Upper lobe of right lung (tissue), 1 donor: ENCODE data around the gene CMIP. TPM values are rescaled to one million over a fixed set of nuclear protein-coding genes. Genes with fewer than 3 reads are reported as not detected.

Source experiments
- ATAC-seq: fragments of 200-7000 bp; cut with Tn5 transposase; one replicate; pipeline ENCODE4 v1.9.1; 2020; ENCODE audit warnings: mild to moderate bottlenecking, moderate library complexity
- DNase-seq: peaks from one replicate; pipeline ENCODE4 v3.0.0-alpha.2; 2020
- H3K27ac ChIP-seq: fragments of 200-600 bp; one replicate; pipeline ENCODE4 v1.8.0; 2022
- H3K27me3 ChIP-seq: fragments of 200-600 bp; one replicate; pipeline ENCODE4 v1.8.0; 2022; ENCODE audit warnings: mild to moderate bottlenecking
- H3K36me3 ChIP-seq: fragments of 200-600 bp; one replicate; pipeline ENCODE4 v1.8.0; 2022
- H3K4me1 ChIP-seq: fragments of 200-600 bp; one replicate; pipeline ENCODE4 v1.8.0; 2022
- H3K4me3 ChIP-seq: fragments of 200-600 bp; one replicate; pipeline ENCODE4 v1.8.0; 2022; ENCODE audit warnings: mild to moderate bottlenecking
- H3K9me3 ChIP-seq: fragments of 200-600 bp; one replicate; pipeline ENCODE4 v1.8.0; 2022
- intact Hi-C: fragments of 100-400 bp; cut with DNase I; formaldehyde crosslinking; loops from one replicate; pipeline ENCODE4 v1.11.0; 2022
- total RNA-seq: library from RNA; stranded (reverse); fragmentation: NEBNext Ultra II Directional; extraction: Animal tissue kit (Norgen Biotek cat#: 25700); gene quantifications from one replicate; pipeline ENCODE4 v1.2.1, GENCODE V29; 2021
- TF ChIP-seq, protein P1 (sequence below): fragments of 200-600 bp; IDR thresholded peaks from one replicate; pipeline ENCODE4 v1.8.0; 2022; ENCODE audit warnings: antibody characterized with exemption
- donor health status: DM: no; HTN: yes; CAD: no; lungs with severe emphysema.

The CMIP gene
- total RNA-seq, 1 donor from 2014 or later = 73.8 TPM

- peaks cover 6% of the 10 kb centered on the region for H3K36me3 ChIP-seq
- TF ChIP-seq, protein P1, sequence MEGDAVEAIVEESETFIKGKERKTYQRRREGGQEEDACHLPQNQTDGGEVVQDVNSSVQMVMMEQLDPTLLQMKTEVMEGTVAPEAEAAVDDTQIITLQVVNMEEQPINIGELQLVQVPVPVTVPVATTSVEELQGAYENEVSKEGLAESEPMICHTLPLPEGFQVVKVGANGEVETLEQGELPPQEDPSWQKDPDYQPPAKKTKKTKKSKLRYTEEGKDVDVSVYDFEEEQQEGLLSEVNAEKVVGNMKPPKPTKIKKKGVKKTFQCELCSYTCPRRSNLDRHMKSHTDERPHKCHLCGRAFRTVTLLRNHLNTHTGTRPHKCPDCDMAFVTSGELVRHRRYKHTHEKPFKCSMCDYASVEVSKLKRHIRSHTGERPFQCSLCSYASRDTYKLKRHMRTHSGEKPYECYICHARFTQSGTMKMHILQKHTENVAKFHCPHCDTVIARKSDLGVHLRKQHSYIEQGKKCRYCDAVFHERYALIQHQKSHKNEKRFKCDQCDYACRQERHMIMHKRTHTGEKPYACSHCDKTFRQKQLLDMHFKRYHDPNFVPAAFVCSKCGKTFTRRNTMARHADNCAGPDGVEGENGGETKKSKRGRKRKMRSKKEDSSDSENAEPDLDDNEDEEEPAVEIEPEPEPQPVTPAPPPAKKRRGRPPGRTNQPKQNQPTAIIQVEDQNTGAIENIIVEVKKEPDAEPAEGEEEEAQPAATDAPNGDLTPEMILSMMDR = no peak
- ATAC-seq = no peak
- DNase-seq = no peak
- no peaks in the 10 kb centered on the region for H3K27me3 ChIP-seq
- H3K4me1 ChIP-seq = peaks cover 63% of the 10 kb centered on the region
- no peak overlapping the region for H3K27ac ChIP-seq
- intact Hi-C loops = no loop called here
- H3K4me3 ChIP-seq = no peak overlapping the region
- H3K9me3 ChIP-seq = no peaks in the 10 kb centered on the region
Measured at GRCh38 chr16:81461243-81461642, 16.6 kb downstream of the CMIP start.

DNA sequence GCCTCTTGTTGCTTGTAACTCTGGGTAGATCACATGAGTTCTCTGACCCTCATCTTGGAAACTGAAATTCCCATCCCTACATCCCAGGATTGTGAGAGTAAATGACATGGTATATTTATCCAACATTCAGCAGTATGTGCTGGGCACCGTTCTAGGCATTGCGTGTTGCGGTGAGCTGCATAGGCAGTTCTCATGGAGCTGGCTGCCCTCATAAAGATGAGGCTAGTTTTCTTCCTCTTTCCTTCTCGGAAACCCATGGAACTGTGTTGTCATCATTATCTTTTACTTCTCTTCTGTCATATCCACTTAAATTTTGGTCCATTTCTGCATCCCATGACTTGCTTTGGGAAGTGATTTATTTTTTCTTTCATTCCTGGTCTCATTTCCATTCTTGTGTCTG is 17.2 kb downstream of the CMIP start:
- Histone ChIP-seq H3K9me3 (no peaks in the 10 kb centered on the region), H3K27ac (no peak overlapping the region), H3K27me3 (no peaks in the 10 kb centered on the region), H3K4me1 (peaks cover 65% of the 10 kb centered on the region), H3K36me3 (peaks cover 2% of the 10 kb centered on the region), H3K4me3 (no peak overlapping the region)
- DNase-seq (no peak), ATAC-seq (peak; percentile 59)
- TF ChIP-seq, protein P1 = no peak
- intact Hi-C loops = no loop called here

- intact Hi-C loops = no loop called here
- H3K27me3 ChIP-seq = no peaks in the 10 kb centered on the region
- TF ChIP-seq, protein P1 = no peak
- DNase-seq = no peak
- no peaks in the 10 kb centered on the region for H3K36me3 ChIP-seq
- no peaks in the 10 kb centered on the region for H3K9me3 ChIP-seq
- H3K27ac ChIP-seq = peak overlapping the region; percentile 36
- H3K4me3 ChIP-seq = no peak overlapping the region
- ATAC-seq = no peak
- peaks cover 59% of the 10 kb centered on the region for H3K4me1 ChIP-seq
Measured at GRCh38 chr16:81462683-81463082, 18.1 kb downstream of the CMIP start.

GRCh38 chr16:81463296-81463890 is 18.8 kb downstream of the CMIP start:
- no peaks in the 10 kb centered on the region for H3K9me3 ChIP-seq
- no peak for ATAC-seq
- intact Hi-C loops = no loop called here
- no peaks in the 10 kb centered on the region for H3K36me3 ChIP-seq
- no peak for DNase-seq
- no peaks in the 10 kb centered on the region for H3K27me3 ChIP-seq
- no peak overlapping the region for H3K27ac ChIP-seq
- no peak overlapping the region for H3K4me3 ChIP-seq
- TF ChIP-seq, protein P1 = no peak
- H3K4me1 ChIP-seq = peaks cover 57% of the 10 kb centered on the region

DNA sequence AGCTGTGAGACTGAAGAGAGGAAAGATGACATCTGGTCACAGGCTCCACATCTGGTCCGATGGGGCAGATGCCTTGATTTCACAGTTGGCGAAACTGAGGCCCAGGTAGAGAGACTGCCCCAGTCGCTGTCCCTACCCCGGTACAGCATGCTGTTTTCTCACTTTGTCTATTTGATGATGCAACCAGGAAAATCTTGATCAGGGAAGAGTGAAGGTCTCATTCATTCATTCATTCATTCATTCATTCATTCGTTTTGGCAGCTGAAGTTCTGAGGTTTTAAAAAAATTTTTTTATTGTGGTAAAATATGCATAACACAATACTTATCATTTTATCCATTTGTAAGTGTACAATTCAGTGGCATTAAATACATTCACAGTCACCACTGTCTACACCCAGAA is 19.7 kb downstream of the CMIP start:
- no peaks in the 10 kb centered on the region for H3K9me3 ChIP-seq
- peaks cover 64% of the 10 kb centered on the region for H3K4me1 ChIP-seq
- no peak overlapping the region for H3K4me3 ChIP-seq
- no peaks in the 10 kb centered on the region for H3K27me3 ChIP-seq
- H3K27ac ChIP-seq = no peak overlapping the region
- TF ChIP-seq, protein P1 = no peak
- intact Hi-C loops = no loop called here
- no peaks in the 10 kb centered on the region for H3K36me3 ChIP-seq
- no peak for DNase-seq
- no peak for ATAC-seq

- Histone ChIP-seq H3K36me3 (no peaks in the 10 kb centered on the region), H3K4me3 (no peak overlapping the region), H3K27me3 (no peaks in the 10 kb centered on the region), H3K9me3 (no peaks in the 10 kb centered on the region), H3K4me1 (peaks cover 73% of the 10 kb centered on the region), H3K27ac (no peak overlapping the region)
- intact Hi-C loops = no loop called here
- TF ChIP-seq, protein P1 = no peak
- no peak for ATAC-seq
- DNase-seq = no peak
Measured at GRCh38 chr16:81465375-81465943, 20.9 kb downstream of the CMIP start.
